ENCODE results near the gene FYB2. TPM values are rescaled to one million over a fixed set of nuclear protein-coding genes. Genes with fewer than 3 reads are reported as not detected.
A peak's percentile ranks its signal among the peaks of the same experiment; 100 is the strongest.

The FYB2 gene
- polyA plus RNA-seq, 4 donors: 0.70 to 1.4 (median 1.2) TPM

- DNase-seq (ENCODE audit: low read depth in 4 of 4, low spot score in 2 of 4): no peak
Measured at GRCh38 chr1:56726706-56727105, 92.5 kb downstream of the FYB2 start.

DNA sequence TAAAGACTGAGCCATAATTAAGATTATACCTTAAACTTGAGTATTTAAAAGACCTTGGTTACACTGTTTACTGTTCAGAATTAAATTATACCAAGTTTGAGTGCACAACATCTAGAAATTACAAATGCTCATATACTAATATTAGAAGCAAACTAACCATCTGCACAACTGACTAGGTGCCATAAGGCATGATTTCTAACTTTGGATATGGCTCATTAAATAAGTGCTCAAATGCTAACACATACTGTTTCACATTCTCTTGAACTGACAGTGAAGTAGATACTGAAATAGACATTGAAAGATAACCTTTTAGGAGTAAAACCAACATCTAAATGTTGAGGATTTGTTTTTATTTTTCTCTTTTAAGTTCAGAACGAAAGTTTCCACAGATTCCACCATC lies 100.0 kb downstream of the FYB2 start:
- DNase-seq (ENCODE audit: low read depth in 4 of 4, low spot score in 2 of 4): no peak

GRCh38 chr1:56715156-56715555 lies 104.0 kb downstream of the FYB2 start:
- no peak for DNase-seq (ENCODE audit: low read depth in 4 of 4, low spot score in 2 of 4)

DNA sequence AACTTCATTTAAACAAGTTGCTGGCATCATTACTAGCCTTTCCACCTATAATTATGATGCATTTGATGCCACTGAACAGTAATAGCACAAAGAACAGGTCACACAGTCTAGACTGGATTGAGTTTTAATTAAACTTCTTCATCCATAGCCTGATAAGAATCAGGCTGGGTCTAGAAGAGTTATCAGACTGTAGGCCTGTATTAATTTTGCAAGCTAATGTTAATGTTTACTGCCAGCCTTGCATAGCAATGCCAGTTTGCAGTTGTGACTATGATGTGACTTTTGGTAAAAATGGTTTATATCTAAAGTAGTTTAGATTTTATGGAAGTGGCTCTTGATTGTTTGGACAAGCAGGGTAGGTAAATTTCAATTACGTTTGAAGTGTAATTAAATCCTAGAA lies 106.1 kb downstream of the FYB2 start:
- no peak for DNase-seq (ENCODE audit: low read depth in 4 of 4, low spot score in 2 of 4)

- DNase-seq (ENCODE audit: low read depth in 4 of 4, low spot score in 2 of 4): no peak
Measured at GRCh38 chr1:56712150-56712549, 107.1 kb downstream of the FYB2 start.

DNA sequence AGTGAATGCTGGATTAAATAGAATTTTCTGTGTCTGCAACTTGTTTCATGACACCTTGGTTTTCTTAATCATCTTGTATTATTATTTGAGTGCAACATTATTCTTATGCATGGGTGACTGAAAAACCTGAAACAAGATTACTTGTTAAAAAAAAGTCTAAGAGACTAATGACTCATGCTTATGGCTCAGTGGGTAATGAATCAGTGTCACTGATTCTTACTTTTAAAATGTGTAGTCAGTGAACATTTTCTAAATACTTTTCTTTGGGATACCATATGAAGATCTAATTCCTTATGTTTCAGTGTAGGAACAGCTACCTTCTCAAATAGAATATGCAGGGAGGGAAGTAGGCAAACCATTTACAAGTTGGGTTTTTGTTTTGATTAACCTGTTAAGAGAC lies 108.6 kb downstream of the FYB2 start:
- no peak for DNase-seq (ENCODE audit: low read depth in 4 of 4, low spot score in 2 of 4)

DNA sequence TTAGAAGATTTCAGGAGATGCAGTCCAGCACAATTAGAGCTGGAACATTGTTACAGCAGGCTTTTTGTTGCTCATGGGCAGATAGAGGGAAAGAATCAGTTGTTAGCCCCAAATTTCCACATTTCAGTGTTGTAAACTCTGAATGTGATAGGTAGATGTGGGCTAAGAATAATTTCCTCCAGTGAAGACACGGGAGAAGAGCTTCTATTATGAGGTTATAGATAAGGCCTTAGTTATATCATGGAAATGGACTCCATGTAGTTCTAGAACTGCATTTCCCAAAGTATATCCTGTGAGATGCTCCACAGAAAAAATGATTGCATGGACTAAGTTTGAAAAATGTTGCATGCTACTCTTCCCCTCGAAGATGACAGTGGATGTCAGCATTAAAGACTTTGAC lies 109.2 kb downstream of the FYB2 start:
- no peak for DNase-seq (ENCODE audit: low read depth in 4 of 4, low spot score in 2 of 4)

DNA sequence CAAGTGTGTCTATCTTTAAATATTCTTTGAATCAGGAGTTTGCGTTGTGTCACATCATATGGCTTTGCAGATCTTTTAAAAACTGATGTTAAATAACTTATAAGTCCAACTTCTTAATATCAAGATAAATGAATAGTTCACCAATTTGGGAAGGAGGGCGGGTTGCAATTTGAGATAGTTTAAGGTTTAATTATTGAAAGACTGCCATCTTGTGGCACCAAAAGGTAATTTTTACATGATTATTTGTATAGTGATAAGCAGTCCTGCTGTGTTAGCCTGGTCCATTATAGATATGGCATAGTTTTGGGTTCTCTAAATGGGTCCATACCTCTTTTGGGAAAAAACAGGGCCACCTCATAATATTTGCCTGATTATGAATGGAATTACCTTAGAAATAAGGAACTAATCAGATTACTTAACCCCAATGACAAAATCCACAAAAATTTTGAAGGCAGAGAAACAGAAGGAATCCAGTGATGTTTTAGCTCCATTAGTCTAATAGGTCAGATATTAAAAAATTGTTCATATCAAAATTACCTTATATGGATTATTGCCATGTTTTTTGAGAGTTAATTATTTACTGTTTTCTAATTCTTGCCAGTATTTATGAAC lies 109.8 kb downstream of the FYB2 start:
- peak; percentile 17 to 38 (median 28) for DNase-seq (ENCODE audit: low read depth in 4 of 4, low spot score in 2 of 4)

- DNase-seq (ENCODE audit: low read depth in 4 of 4, low spot score in 2 of 4): no peak
Measured at GRCh38 chr1:56707379-56707778, 111.8 kb downstream of the FYB2 start.

- no peak for DNase-seq (ENCODE audit: low read depth in 4 of 4, low spot score in 2 of 4)
Measured at GRCh38 chr1:56703747-56704146, 115.5 kb downstream of the FYB2 start.

GRCh38 chr1:56696663-56697062 lies 122.5 kb downstream of the FYB2 start:
- DNase-seq (ENCODE audit: low read depth in 4 of 4, low spot score in 2 of 4): no peak

GRCh38 chr1:56688522-56689026 lies 130.6 kb downstream of the FYB2 start:
- no peak for DNase-seq (ENCODE audit: low read depth in 4 of 4, low spot score in 2 of 4)

GRCh38 chr1:56686169-56686568 lies 133.0 kb downstream of the FYB2 start:
- DNase-seq (ENCODE audit: low read depth in 4 of 4, low spot score in 2 of 4): no peak

DNA sequence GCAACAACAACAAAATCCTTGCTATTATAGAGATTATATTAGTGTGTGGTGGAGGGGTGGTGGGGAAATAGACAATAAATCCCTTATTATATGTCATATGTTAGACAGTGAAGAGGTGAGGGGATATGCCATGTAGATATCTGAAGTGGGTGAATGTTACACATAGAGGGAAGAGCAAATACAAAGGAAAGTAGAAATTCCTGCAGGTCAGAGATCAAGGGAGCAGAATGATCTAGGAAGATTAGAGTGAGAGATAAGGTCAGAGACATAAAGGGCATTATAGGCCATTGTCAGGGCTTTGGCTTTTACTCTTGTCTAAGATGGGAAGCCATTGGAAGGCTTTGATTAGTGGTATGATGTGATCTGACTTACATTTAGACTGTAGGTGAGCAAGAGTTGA lies 135.6 kb downstream of the FYB2 start:
- no peak for DNase-seq (ENCODE audit: low read depth in 4 of 4, low spot score in 2 of 4)

DNA sequence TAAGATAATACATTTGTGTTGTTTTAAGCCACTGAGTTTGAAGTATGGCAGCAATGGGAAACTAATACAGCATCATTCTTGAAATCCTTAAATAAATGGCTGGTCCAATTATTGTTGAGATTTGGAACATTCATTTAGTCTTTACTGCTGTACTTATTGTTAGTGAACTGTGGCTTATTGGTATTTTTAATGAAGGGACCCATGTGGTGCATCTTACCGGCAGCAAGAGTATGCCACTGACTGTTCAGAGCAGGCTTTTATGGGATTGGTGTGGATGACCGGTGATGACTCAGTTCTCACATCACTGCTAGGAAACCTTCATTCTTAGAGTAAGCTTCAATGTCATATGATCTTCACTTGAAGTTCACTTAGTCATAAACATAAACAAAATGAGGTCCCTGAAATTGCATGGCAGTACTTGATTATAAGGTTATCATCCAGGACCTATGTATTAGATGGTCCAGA lies 142.6 kb downstream of the FYB2 start:
- no peak for DNase-seq (ENCODE audit: low read depth in 4 of 4, low spot score in 2 of 4)

GRCh38 chr1:56675763-56676162 lies 143.4 kb downstream of the FYB2 start:
- DNase-seq (ENCODE audit: low read depth in 4 of 4, low spot score in 2 of 4): no peak

GRCh38 chr1:56672579-56672978 lies 146.6 kb downstream of the FYB2 start:
- no peak for DNase-seq (ENCODE audit: low read depth in 4 of 4, low spot score in 2 of 4)

GRCh38 chr1:56671542-56671941 lies 147.7 kb downstream of the FYB2 start:
- no peak for DNase-seq (ENCODE audit: low read depth in 4 of 4, low spot score in 2 of 4)

DNA sequence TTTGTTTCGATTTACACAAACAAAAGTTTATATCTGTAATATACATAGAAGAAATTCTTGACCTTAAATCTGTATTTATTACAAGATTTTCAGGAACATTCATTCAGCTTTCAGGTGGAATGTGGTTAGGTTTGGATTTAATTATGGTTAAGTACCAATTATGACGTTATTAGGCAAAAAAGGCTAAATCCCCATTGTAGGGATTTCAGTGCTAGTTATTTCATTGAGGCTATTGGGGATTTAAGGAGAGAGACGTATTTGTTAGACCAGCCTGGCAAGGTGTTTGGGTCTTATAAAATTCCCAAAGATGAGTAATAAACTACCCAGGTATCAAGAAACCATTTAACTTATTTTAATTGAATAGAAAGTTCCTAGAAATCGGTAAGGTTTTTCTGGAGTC lies 148.1 kb downstream of the FYB2 start:
- DNase-seq (ENCODE audit: low read depth in 4 of 4, low spot score in 2 of 4): no peak

- no peak for DNase-seq (ENCODE audit: low read depth in 4 of 4, low spot score in 2 of 4)
Measured at GRCh38 chr1:56670350-56670749, 148.9 kb downstream of the FYB2 start.

Data from left renal cortex interstitium (tissue), 4 donors.